ENCODE data around the gene FLII.
A peak's percentile ranks its signal among the peaks of the same experiment; 100 is the strongest.
"Not testable (repeated sequence)": the region's sequence is repeated elsewhere in the genome, so short reads cannot be mapped to it uniquely, and the experiment has no call there.

The FLII gene

DNA sequence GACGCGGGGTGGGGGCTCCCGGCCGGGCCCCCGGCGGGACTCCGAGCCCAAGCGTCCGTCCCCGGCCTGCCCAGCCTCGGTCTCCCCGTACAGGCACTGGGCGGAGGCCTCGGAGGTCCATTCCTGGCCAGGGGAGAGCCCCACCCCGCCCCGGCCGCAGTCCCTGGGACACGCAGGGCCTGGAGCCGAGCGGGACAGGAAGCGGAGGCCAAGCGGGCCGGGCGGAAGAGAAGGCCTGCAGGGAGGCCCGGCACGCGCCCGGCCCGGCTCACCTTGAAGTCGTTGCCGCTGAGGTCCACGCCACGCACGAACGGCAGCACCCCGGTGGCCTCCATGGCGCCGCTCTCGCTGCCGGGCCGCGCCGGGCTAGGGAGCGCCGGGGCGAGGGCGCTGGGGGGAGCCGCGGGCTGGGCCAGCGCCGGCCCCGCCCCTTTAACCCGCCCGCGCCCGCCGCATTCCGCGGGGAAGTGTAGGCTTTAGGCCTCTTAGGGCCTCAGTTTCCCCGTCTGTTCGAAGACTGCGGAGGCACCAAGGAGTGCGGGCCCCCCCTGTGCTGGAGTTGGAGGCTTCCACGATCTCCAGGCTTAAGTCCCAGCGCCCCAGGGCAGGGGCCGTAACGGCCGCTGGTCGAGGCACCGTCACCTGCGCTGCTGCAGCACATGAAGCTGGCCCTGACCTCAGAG is at the start of gene FLII:
TSS of gene FLII (minus strand) at position 383 of the 683 bp plus-strand sequence. CDS start at position 335, 48 bp downstream.
- no peak for DNase-seq

DNA sequence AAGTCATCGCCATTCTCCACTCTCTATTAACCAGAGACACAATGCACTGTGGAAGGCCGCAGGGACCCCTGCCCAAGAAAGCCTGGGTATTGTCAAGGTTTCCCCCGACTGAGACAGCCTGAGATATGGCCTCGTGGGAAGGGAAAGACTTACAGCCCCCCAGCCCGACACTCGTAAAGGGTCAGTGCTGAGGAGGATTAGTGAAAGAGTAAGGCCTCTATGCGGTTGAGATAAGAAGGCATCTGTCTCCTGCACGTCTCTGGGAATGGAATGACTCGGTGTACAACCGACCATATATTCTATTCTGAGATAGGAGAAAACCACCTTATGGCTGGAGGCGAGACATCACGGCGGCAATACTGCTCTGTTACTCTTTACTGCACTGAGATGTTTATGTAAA is 44.7 kb upstream of the FLII start:
- DNase-seq, result not testable (repeated sequence)

DNA sequence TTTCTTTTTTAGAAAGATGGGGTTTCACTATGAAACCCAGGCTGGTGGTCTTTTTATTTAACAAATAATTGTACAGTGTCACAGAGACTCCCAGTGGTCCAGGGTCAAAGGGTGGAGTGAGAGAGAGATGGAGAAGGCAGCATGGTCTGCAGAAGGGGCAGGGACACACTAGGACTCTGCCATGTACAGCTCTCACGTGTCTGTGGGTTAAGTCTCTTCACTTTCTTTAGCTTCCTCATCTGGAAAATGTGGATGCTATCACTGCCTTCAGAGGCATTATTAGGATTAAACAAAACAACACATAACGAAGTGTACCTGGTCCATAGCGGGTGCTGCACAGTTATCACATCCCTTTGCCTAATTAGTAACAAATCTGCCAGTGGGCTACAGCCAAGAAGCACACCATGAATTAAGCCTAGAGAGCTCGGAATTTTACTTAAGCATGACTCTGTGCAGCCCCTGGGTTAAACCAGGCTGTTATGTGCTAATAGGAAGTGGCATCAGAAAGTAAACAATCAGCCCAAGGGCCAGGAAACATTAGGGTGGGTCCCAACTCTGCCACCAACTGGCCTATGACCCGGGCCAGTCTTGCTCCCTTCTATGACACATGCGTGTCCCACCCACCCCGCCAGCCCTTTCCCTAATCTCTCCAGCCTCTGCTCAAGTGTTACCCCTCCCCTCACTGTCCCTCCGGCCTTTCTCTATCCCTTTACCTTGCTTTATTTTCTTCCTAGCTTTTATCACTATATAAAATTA is 42.4 kb upstream of the FLII start:
- no peak for DNase-seq

DNA sequence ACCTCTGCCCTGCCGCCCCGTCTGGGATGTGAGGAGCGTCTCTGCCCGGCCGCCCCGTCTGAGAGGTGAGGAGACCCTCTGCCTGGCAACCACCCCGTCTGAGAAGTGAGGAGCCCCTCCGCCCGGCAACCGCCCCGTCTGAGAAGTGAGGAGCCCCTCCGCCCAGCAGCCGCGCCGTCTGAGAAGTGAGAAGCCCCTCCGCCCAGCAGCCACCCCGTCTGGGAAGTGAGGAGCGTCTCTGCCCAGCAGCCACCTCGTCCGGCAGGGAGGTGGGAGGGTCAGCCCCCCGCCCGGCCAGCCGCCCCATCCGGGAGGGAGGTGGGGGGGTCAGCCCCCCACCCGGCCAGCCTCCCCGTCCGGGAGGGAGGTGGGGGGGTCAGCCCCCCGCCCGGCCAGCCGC is 39.5 kb upstream of the FLII start:
- DNase-seq, result not testable (repeated sequence)

DNA sequence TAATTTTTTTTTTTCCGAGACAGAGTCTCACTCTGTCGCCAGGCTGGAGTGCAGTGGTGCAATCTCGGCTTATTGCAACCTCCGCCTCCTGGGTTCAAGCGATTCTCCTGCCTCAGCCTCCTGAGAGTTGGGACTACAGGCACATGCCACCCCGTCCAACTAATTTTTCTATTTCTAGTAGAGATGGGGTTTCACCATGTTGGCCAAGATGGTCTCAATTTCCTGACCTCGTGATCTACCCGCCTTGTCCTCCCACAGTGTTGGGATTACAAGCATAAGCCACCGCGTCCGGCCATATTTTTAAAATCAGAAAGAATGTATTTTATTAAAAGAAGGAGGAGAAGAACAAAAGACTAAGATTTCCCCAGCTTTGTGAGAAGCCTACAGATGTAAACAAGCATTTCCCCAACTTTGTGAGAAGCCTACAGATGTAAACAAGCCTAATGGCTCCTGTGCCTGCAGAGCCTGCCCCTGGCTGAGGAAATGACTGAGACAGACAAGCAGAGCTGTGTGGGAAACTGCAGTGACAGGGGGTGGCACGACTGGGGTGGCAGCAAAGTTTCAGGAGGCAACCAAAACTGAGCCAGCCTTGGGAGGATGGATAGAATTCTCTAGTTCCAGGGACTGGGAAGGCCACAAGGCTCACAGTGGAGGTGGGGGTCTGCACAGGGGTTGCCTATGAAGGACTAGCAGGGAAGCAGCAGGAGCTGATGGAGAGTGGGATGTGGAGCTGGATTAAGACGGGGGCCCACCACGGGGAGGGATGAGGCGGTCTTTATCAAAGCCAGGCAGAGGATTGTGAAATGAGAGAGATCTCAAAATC is 33.4 kb upstream of the FLII start:
- no peak for DNase-seq

DNA sequence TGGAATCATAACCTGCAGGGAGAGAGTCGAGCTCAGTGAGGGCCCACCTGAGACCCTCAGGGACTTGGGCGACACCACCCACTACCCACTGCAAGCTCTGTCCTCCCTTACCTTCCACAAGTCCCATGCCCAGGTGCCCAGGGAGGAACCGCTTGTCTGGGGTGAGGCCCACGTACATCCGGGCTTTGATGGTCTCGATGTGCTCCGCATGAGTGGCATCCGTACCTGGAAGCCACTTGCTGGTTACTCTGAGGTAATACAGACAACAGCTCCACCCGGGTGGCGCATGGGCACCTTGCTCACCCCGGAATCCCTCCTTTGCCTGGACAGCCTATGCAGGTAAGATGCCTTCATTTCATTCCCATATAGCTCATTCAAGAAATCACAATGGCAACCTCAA is 26.8 kb upstream of the FLII start:
- no peak for DNase-seq

DNA sequence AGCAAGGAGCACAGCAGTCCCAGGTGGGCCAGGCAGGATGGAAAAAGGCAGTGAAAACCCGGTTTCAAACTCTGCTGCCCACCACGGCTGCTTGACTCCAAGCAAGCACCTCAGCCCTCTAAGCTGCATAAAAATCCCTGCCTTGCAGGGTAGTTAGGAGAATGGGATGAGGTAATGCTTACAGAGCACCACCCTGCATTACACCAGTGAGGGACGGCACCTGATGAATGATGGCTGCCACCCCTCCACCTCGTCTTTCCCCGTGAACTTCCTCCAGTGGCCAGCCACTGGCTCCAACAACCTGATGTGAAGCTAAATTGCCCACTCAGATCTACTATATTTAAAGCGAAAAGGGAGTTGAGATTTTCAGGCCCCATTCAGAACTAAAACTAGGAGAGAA is 23.2 kb upstream of the FLII start:
- no peak for DNase-seq

DNA sequence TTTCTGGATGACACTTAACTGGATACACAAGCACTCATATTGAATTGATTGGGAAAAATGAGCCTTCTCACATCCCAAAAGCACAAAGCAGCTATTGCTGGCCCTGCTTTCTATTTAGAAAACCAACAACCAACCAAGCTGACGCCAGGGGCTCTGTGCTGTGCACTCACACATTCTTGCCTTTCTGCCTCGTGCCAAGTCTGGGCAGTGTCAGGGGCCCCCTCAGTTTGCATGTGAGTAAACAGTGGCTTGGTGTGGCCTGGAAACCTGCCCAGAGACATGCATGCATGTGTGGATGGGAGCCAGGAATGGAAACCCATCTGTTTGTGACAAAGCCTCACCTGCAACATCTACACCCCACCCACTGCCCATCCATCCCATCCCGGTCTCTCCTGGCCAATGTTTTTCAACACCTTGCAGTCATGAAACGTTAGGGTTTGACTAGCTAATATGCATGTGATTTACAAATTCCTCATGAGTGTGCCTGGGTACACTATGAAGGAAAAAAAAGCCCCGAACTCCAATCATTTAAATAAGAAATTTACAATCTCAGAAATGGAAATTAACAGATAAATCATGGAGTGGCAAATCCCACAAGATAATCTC is 22.3 kb upstream of the FLII start:
- no peak for DNase-seq

DNA sequence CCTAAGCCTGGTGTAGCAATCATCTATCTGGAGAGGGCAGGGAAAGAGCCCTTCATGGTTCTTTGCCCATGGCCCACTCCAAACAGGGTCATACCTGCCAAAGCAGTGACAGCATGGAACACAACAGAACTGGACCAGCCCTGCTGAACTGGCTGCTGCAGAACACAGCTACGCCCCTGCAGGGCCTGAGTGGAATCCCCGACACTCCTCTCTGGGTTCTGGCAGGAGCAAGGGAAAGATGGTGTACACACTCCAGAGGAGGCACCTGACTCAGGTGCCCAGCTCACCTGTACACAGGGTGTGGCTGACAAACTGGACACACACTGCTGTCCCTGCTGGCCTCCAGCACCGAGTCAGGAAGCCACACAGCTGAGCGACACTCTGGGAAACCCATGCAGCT is 21.7 kb upstream of the FLII start:
- no peak for DNase-seq

DNA sequence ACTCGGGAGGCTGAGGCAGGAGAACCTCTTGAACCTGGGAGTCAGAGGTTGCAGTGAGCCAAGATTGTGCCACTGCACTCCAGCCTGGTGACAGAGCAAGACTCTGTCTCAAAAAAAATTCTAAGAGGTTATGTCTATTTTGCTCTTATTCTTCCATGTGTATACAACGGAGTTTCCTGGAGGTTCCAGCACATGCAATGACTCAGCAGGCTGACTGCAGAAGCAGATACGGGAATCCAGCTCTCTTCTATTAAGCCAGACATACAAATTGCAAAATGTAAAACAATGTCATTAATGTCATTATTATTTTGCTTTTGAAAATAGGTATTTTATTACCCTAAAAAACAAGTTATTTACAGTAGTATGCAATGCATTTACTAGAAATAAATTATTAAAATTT is 20.3 kb upstream of the FLII start:
- no peak for DNase-seq

DNA sequence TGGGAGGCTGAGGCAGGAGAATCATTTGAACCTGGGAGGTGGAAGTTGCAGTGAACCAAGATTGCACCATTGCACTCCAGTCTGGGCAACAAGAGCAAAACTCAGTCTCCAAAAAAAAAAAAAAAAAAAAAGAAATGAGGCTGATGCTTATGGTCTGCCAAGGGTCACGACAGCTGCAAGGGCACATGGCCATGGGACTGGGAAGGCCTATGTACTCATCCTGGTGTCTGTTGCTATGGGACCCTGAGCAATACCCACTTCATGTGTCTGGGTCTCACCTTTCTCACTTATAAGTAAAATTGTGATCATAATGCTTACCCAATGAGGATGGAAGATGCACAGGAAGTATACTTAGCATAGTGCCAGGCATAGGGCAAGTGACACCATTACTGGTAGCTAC is 18.5 kb upstream of the FLII start:
- no peak for DNase-seq

DNA sequence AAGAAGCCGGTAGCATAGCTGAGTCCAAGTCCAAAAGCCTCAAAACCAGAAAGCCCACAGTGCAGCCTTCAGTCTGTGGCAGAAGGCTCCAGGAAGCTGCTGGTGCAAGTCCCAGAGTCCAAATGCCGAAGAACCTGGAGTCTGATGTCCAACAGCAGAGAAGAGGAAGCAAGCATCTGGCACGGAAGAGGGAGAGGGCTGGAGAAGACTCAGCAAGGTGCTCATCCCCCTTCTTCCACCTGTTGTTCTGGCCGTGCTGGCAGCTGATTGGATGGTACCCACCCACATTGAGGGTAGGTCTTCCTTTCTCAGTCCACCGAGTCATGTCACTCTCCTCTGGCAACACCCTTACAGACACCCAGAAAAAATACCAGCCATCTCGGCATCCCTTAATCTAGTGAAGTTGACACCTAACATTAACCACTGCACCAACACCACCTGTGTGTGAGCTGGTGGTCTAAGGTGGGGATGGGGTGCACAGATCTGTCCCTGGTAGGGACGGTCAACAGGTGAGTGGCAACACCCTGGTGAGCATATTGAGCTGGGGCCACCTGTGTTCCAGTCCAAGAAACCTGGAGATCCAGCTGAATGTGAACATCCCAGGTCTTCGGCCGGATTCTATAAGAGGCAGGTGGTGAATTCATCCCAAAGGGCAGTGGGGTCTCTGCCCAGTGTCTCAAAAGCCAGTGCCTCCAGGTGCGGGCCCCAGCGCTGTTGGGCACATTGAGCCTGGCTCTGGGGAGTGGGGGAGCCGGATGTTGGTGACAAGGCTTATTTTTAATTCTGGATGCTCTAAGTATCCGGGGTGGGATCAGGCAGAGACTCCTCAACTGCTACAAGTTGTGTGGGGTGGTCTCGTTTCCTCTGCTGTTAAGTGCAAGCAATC is 11.8 kb upstream of the FLII start:
- DNase-seq, result no peak

DNA sequence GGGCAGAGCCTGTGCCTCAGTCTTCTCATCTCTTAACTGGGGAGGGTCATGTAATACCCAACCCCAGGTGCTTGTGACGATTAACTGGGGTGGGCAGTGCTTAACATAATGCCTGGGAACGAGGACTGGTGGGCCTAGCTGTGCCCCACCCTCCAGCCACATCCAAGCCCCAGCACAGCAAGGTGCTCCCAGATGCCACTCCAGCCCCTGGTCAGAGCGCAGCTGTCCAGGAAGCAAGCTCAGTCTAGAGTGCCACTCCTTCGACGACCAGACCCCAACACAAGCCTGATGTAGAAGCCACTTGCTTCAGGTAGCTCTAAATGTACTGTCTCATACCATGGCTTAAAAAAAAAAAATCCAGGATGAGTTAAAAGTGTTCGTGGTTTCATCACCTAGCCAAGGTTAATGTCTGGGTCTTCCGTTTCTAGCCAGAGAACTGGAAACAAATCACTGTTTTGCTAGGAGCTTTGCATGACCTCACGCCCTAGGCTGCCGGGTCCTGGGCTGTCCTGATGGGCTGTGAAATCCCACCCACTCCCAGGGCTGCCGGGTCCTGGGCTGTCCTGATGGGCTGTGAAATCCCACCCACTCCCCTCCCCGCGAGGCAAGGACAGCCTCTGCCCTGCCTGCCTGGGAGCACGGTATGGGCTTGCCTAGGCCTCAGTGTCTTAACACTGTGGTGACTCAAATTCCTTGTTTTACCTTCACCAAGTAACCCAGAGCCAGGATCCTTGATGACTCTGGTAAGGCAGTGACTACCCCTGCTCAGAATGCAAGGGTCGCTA is 9.6 kb upstream of the FLII start:
- no peak for DNase-seq

DNA sequence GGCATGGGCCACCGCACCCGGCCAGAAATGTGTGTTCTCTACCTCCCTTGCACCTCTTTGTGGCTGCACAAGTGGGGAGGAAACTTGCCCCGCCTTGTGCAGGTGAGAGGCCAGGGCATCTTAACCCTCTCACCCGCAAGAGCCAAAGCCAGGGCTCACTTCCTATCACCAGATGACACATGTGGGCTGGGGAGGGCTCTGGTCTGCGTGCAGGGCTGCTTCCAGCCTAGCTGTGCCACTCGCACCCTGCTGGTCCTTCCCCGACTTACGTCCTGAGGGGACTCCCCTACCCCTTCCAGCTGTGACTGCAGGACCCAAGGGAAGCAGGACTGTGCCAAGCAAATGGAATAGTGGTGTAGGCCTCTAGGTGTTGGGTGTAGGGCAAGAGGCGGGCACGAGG is 8.8 kb upstream of the FLII start:
- DNase-seq, result no peak

DNA sequence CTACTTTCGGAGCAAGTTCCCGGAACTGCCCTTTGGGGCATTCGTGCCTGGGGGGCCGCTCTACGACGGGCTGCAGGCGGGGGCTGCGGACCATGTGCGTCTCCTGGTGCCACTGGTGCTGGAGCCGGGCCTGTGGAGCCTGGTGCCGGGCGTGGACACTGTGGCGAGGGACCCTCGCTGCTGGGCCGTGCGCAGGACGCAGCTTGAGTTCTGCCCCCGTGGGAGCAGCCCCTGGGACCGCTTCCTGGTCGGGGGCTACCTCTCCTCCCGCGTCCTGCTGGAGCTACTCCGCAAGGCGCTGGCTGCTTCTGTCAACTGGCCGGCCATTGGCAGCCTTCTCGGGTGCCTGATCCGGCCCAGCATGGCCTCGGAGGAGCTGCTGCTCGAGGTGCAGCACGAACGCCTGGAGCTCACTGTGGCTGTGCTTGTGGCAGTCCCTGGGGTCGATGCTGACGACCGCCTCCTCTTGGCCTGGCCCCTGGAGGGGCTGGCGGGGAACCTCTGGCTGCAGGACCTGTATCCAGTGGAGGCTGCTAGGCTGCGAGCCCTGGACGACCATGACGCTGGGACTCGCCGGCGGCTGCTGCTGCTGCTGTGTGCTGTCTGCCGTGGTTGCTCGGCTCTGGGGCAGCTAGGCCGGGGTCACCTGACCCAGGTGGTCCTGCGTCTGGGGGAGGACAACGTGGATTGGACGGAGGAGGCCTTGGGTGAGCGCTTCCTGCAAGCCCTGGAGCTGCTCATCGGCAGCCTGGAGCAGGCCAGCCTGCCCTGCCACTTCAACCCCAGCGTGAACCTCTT is 5.5 kb upstream of the FLII start:
- no peak for DNase-seq

DNA sequence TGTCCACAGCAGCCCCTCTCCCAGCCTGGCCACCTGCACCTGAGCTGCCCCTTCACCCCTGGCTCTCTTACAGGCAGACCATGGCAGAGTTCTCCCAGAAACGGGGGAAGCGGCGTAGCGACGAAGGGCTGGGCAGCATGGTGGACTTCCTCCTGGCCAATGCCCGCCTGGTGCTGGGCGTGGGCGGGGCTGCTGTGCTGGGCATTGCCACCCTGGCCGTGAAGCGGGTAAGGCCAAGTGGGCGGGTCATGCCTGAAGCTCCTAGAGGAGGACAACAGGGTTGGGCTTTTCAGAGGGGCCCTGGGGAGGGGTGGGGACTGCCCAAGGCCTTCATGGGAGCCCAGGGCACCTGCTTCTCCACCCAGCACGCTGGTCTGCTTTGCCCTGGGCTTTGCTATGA is 4.1 kb upstream of the FLII start:
- no peak for DNase-seq

DNA sequence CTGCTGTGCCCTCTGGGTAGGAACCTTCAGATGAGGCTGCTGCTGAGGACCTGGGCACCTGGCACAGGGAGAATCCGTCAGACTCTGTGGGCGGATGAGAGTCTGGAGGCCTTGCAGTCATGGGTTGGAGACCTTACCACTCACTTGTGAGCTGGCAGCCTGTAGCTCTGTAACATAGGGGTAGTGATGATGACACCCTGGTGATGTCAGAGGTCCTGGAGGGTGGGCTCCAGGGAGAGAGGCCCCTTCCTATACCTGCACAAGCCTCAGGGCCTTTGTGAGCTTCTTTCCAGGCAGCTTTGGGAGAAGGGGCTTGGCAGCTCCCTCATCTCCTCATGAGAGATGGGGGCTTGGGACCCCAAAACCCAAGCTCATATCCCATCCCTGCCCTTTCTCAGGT is 3.6 kb upstream of the FLII start:
- DNase-seq, result no peak

DNA sequence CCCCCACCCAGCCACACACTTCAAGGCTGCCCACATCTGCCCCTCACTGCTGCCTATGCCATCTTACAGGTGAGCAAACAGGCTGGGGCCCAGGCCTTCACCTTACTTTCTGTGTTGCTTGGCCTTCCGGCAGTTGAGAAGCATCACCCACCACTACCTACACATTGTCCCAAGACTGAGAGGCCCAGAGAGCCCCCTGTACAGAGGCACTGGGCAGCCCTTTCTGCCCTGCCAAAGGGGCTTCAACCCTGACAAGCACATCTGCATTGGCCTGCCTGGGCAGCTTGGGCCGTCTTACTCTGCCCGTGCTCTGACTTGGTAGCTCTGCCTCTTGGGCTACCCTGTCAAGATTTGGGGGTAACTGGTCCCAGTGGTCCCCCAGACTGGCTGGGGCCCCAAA is 3.1 kb upstream of the FLII start:
- no peak for DNase-seq

DNA sequence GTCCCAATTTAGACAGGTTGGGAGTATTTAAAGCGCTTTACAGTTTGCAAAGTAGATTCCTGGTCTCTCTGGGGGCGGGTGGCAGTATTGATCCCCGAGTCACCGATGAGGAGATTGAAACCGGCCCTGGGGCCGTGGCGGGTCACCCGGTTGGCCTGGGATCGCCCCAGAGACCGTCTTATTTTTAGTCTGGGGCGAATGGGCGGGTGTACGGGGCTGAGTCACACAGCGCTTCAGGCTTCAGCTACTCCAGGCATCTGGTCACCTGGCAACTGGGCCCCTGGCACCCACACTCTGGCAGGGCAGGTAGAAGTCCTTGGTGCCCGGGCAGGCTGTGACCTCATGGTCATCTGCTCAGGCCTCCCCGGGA is 2.6 kb upstream of the FLII start:
- no peak for DNase-seq

DNA sequence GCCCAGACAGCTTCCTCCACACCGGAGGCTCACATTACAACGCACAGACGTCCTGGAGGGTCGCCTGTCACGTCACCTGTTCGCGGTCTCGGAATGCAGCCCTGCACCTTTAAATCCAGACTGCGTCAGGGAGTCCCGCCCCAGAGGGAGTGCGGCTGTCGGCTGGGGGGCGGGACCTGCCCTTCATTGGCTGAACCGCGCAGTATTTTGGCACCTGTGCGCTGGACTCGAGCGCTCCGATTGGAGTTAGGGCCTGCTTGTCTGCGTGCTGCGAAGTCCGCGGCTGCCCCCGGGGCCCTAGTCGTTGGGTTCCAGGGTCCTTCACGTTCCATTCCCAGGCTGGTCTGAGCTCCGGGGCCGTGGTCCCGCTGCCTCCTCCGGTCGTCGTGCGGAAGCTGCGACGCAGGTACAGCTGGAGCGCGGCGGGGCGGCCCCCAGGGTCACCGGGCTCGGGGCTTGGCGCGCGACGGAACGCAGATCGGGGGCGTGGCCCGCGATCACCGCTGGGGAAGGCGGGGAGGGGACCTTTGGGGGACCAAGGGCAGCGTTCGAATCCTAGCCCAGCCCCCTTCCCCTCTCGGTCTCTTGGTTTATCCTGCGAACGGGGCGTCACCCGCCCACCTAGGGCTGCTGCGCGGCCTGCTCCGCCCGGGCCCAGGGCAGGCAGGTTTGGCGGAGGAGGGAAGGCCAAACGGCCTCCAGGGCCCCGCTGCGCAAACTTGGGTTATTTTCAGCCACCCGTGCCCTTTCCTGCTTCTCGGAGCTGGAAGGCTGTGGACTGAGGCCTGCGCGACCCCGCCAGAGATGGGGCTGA is 2.0 kb upstream of the FLII start, which contains the start of gene MIEF2:
TSS of gene MIEF2 (plus strand) at position 331 of the 814 bp plus-strand sequence. CDS start 2,059 bp downstream, outside the sequence.
- DNase-seq, result peak; percentile 76
